H7 (cell line): ENCODE data around the gene MPHOSPH6. TPM values are rescaled to one million over a fixed set of nuclear protein-coding genes. Genes with fewer than 3 reads are reported as not detected.
"Not testable (repeated sequence)": the region's sequence is repeated elsewhere in the genome, so short reads cannot be mapped to it uniquely, and the experiment has no call there.

Experiments used
- DNase-seq: peaks from one replicate; pipeline ENCODE4 v3.0.0; 2012
- H3K27me3 ChIP-seq: 2 replicates; pipeline ENCODE4 v1.6.0; 2011; ENCODE audit warnings: mild to moderate bottlenecking, low read length; ENCODE audit not compliant: control insufficient read depth, insufficient read depth
- H3K36me3 ChIP-seq: replicated peaks from 2 replicates; pipeline ENCODE4 v1.5.1; 2011; ENCODE audit warnings: low read length; ENCODE audit not compliant: control insufficient read depth, insufficient read depth
- H3K4me3 ChIP-seq: 2 replicates; pipeline ENCODE4 v1.5.1; 2011; ENCODE audit warnings: low read depth, mild to moderate bottlenecking, control low read depth, low read length, moderate library complexity; ENCODE audit not compliant: insufficient read depth
- total RNA-seq: library from RNA; depleted of rRNA; stranded (reverse); fragments of >200 nt; shearing (Covaris generic); gene quantifications from 2 replicates; pipeline ENCODE4 v1.2.3, GENCODE V29; 2014; rRNA removed

The MPHOSPH6 gene
- total RNA-seq, 1 experiment from 2014 or later, result 10.3 TPM

DNA sequence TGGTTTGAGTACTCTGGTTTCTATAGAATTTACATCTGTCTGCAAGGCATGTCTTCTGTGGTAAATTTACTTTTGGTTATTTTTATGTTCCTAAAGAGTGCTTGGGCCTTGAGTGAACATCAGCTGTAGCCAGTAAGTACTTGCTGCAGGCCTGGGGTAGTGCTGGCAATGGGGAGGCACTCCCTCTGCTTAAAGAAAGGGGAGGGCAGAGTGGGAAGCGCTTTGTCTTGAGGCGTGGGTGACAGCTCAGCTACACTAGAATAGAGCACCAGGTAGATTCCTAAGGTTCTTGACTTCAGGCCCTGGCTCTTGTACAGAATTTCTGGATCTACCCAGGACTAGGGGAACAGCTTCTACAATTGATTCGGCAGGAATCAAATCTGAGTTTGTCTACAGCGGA, 50.6 kb downstream of the MPHOSPH6 start:
- H3K36me3 ChIP-seq, result no peaks in the 10 kb centered on the region
- H3K27me3 ChIP-seq, result no peaks in the 10 kb centered on the region
- DNase-seq, result no peak
- H3K4me3 ChIP-seq, result no peak overlapping the region

DNA sequence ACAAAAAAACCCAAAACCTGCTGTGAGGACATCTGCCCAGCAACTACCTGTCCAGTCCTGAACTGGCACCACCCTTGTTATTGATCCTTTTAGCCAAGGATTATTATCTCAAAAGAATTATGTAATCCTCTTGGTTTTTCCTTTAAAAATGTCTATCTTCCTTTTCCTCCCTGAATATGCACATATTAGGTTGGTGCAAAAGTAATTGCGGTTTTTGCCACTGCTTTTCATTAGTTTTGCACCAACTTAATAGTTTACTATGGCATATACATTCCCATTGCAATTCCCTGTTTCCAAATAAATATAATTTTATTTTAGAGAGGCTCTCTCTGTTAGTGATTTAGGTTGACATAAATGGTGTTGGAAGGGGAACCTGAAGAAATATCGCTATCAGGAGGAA, 51.3 kb downstream of the MPHOSPH6 start:
- DNase-seq, result no peak
- H3K27me3 ChIP-seq, result no peaks in the 10 kb centered on the region

DNA sequence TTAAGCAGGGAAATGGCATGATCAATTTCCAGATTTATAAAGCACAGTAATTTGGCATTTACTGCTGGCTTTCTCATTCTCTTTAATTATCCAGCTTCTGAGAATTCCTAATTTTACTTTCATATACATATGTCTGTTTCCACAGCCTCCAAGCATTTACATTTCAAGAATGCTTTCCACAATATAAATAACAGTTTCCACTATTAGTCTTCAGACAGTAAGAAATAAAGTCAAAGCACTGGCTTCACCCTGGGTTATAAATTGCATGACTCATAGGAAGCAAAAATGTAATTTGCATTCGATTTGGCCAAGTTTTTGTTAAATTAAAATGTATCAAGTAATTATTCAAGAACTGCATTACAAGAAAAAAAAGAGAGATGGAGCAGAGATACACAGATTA, 53.5 kb downstream of the MPHOSPH6 start:
- DNase-seq, result no peak
- Histone ChIP-seq H3K27me3 (no peaks in the 10 kb centered on the region), H3K4me3 (no peak overlapping the region), H3K36me3 (no peaks in the 10 kb centered on the region)

More for the DNA sequence above, 51.3 kb downstream of the MPHOSPH6 start:
- H3K36me3 ChIP-seq, result no peaks in the 10 kb centered on the region
- no peak overlapping the region for H3K4me3 ChIP-seq

DNA sequence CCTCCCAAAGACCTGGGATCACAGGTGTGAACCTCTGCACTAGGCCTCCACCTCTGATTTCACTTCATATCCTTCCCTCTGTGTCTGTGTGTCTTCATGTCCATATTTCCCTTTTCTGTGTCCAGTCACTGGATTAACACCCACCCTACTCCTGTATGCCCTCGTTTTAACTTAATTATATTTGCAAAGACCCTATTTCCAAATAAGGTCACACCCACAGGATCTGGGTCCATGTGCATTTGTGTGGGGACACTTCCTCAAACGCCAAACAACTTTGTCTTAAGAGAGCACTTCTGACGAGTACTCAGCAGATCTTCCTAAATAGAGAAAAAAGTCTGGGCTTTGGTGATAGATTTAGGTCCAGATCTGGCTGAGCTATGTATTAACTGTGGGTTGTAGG, 56.3 kb downstream of the MPHOSPH6 start:
- no peaks in the 10 kb centered on the region for H3K36me3 ChIP-seq
- H3K4me3 ChIP-seq, result no peak overlapping the region
- H3K27me3 ChIP-seq, result no peaks in the 10 kb centered on the region
- no peak for DNase-seq

DNA sequence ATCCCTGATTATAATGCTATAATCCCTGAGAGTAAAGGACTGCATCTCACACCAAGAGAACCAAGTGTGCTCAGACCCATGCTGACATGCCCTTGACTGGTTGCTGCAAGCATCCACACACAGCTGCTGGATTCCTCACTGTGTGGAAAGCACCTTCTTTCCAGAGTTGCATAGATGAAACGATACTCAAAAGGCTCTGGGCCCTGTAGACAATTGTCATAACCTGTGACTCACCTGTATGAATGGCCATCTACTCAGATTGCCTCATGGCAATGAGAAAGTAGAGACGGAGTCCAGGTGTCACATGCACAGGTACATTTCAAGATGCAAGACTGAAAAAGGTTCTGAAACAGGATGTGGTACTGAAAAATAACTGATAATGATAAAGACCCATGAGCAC, 58.1 kb downstream of the MPHOSPH6 start:
- Histone ChIP-seq H3K4me3 (no peak overlapping the region), H3K36me3 (no peaks in the 10 kb centered on the region), H3K27me3 (no peaks in the 10 kb centered on the region)
- DNase-seq, result no peak

DNA sequence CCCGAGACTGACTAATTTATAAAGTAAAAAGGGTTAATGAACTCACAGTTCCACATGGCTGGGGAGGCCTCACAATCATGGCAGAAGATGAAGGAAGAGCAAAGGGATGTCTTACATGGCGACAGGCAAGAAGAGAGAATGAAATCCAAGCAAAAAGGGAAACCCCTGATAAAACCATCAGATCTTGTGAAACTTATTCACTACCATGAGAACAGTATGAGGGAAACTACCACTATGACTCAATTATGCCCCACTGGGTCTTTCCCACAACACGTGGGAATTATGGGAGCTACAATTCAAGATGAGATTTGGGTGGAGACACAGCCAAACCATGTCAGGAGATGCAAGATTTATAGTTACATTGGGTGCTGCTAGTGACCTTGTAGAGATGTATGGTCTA, 60.8 kb downstream of the MPHOSPH6 start:
- not testable (repeated sequence) for H3K36me3 ChIP-seq, H3K27me3 ChIP-seq, H3K4me3 ChIP-seq, DNase-seq

DNA sequence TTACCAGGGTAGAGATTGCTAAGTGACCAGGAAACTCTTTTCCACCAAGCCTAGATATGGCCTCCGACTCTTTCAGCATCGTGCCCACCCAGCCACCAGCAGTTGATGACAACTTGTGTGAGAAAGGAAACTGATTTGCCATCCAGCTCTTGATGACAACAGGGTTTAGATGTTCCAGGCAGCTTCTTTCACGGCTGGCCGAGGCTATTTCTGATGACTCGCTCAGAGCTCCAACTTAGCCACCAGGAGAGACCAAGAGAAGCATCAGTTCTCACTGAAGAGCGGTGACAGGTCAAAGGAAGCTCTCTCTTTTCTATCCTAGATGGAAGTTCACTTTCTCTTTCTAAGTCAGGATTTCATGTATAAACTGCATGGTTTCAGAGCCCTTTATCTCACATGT, 61.2 kb downstream of the MPHOSPH6 start:
- no peaks in the 10 kb centered on the region for H3K27me3 ChIP-seq
- DNase-seq, result no peak
- no peaks in the 10 kb centered on the region for H3K36me3 ChIP-seq
- no peak overlapping the region for H3K4me3 ChIP-seq

DNA sequence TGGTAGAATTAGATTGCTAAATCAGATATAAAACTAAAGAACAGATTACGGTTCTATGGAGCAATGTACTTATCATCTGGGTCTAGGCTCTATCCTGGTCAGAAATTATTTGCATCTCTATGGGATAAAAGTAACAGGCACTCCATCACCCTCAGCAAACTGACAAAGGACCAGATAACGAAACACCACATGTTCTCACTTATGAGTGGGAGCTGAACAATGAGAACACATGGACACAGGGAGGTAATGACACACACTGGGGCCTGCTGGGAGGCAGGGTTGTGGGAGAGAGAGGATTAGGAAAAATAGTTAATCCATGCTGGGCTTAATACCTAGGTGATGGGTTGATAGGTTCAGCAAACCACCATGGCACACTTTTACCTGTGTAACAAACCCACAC, 61.9 kb downstream of the MPHOSPH6 start:
- Histone ChIP-seq H3K27me3 (no peaks in the 10 kb centered on the region), H3K4me3 (no peak overlapping the region), H3K36me3 (no peaks in the 10 kb centered on the region)
- DNase-seq, result no peak

DNA sequence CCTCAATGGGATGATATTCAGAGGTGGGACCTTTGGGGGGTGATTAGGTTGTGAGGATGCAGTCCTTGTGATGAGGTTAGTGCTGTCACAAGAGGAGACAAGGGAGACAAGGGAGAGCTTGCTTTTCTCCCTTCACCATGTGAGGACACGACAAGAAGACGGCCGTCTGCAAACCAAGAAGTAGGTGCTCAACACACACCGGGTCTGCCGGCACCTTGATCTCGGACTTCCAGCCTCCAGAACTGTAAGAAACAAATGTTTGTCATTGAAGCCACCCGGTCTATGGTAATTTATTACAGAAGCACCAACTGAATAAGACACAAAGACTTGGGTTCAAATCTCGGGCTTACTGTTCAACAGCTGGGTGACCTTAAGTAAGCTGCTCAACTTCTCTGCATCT, 64.9 kb downstream of the MPHOSPH6 start:
- Histone ChIP-seq H3K27me3 (no peaks in the 10 kb centered on the region), H3K4me3 (no peak overlapping the region), H3K36me3 (no peaks in the 10 kb centered on the region)
- DNase-seq, result no peak

Other genes starting within 250 kb of the MPHOSPH6 start
- gene SDR42E1, start 158.8 kb downstream of the MPHOSPH6 start, total RNA-seq, result 0.10 TPM in 1 of 2 replicates, not detected in the other
- gene HSD17B2, start 135.0 kb downstream of the MPHOSPH6 start, total RNA-seq, result 0.04 TPM in 1 of 2 replicates, not detected in the other